Measurements from ENCODE around the gene TMEM243.
"Not testable (repeated sequence)": the region's sequence is repeated elsewhere in the genome, so short reads cannot be mapped to it uniquely, and the experiment has no call there.

The TMEM243 gene

DNA sequence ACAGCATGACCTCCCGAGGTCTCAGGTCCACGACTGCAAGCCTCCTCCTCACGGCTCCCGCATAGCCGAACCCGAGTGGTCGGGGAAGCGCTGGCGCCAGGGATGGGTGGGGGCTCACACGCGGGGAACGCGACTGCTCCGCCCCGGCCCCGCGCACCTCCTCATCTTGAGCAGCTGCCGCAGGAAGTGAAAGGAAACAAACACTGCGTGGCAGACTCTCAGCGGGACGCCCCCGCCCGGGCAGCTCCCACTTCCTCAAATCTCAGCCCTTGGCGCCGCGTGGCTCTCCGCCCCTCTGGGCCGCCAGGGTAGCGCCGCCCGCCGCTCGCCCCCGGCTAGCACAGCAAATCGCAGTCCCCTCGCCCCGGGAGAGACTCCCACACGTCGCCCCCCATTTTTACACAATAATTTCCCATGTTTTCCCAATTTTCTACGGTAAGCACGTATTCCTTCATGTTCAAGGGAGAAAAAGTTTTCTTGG is at the start of gene TMEM243:
Gene TMEM243 (minus strand): TSS at position 188 of the 481 bp plus-strand sequence. CDS start 229 bp downstream, outside the sequence.
- DNase-seq: peak; percentile 85

DNA sequence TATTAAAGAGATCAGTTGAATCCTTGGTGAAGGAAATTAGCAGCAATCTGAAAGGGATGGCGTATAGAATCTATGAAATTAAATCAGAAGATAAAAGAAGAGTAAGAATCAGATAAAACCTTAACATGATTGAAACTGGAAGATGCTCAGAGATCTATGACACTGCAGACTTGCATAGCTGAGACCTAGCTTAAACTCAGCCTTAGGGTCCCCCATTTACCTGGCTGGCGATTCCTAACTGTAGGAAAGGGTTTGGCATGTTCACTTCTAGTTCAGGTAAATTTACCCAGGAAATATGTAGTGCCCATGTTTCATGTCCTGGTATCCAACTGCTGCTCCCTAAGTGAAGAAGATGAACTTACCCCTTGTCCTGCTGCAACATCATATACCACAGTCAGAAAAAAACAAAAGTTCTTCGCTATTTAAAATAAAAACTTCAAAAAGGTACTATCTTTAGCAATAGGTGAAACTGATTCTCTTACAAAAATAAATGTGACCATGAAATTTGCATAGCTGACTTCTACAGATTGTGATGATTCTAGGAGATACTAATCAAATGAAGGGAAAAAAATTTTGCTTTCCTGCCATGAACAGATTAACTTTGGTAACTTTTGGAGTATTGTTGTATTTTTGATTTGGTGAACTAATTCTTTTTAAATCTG is 47.8 kb upstream of the TMEM243 start:
- DNase-seq: no peak

GRCh38 chr7:87263537-87263936 is 44.0 kb upstream of the TMEM243 start:
- no peak for DNase-seq

GRCh38 chr7:87253589-87254087 is 34.1 kb upstream of the TMEM243 start:
- no peak for DNase-seq

DNA sequence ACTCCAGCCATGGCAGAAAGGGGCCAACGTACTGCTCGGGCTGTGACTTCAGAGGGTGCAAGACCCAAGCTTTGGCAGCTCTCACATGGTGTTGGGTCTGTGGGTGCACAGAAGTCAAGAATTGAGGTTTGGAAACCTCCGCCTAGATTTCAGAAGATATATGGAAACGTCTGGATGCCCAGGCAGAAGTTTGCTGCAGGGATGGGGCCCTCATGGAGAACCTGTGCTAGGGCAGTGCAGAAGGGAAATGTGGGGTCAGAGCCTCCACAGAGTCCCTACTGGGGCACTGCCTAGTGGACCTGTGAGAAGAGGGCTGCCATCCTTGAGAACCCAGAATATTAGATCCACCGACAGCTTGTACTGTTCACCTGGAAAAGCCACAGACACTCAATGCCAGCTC is 26.1 kb upstream of the TMEM243 start:
- not testable (repeated sequence) for DNase-seq

DNA sequence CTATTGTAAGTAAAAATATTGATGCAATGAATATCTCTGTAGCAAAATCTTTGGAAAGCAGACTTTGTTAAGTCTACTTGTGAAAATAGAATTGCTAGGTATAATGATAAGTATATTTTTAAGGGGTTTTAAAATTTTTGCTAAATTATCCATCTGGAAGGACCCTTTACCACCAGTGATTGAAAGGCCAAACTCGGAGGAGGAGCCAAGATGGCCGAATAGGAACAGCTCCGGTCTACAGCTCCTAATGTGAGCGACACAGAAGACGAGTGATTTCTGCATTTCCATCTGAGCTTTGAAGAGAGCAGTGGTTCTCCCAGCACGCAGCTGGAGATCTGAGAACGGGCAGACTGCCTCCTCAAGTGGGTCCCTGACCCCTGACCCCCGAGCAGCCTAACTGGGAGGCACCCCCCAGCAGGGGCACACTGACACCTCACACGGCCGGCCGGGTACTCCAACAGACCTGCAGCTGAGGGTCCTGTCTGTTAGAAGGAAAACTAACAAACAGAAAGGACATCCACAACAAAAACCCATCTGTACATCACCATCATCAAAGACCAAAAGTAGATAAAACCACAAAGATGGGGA is 19.0 kb upstream of the TMEM243 start:
- not testable (repeated sequence) for DNase-seq

DNA sequence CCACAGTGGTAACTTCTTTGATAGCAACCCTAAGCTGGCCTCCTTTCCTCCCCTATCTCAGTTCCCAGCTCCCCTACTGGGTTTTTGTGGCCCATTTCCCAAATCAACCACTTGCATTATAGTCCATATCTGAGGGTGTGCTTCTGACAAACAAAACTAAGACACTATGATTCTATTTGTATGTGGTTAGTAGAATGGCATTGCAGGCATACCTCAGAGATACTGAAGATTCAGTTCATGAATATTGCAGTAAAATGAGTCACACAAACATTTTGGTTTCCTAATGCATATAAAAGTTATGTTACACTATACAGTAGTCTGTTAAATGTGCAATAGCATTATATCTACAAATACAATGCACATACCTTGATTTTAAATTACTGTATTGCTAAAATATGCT is 15.4 kb upstream of the TMEM243 start:
- DNase-seq: no peak

- no peak for DNase-seq
These were observed 12.2 kb upstream of the TMEM243 start for GRCh38 chr7:87231711-87232110.

DNA sequence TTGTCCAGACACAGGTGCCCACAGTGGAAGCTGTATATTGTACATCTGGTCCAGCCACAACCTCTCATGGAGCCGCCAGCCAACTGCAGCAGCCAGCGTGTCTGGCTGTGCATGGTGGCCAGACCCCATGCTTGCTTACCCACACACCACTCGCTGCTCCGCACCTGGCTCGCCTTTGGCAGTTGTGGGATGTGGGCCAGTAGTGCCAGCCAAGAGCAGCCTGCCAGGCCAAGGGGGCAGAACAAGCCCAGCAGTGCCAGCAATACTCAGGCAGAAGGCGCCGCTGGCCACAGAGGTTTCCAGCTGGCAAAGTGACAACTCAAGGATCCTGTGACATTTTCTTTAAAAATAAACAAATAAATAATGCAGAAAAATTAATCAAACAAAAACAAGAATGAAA is 11.7 kb upstream of the TMEM243 start:
- no peak for DNase-seq

DNA sequence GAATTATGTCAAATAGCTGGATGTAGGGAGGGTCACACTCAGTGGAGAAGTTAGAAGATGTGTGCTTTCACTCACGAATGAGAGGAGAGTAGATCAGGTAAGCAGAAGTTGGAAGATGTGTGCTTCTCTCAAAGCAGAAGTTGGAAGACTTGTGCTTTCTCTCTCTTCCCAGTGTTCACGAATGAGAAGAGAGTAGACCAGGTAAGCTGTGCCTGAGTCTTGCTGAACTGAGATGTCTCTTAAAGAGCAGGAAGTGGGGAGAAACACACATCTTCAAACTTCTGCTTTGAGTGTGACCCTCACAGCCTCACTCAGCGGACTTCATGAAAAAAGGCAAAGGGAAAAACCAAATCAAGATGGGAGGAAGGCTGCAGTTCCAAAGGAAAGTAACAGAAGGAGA is 7.0 kb upstream of the TMEM243 start:
- DNase-seq: no peak

DNA sequence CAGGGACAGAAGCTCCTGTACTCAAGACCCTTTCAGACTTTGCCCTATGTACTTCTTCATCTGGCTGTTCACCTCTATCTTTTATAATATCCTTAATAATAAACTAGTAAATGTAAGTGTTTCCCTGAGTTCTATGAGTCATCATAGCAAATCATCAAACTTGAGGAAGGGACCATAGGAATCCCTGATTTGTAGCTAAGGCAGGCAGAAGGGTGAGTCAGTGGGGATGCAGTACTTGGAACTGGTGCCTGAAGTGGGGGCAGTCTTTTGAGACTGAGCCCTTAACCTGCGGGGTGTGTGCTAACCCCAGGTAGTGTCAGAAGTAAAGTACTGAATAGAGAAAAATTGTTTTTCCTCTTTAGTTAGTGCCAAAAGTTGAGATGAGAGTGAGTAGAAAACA is 6.2 kb upstream of the TMEM243 start:
- DNase-seq: no peak

DNA sequence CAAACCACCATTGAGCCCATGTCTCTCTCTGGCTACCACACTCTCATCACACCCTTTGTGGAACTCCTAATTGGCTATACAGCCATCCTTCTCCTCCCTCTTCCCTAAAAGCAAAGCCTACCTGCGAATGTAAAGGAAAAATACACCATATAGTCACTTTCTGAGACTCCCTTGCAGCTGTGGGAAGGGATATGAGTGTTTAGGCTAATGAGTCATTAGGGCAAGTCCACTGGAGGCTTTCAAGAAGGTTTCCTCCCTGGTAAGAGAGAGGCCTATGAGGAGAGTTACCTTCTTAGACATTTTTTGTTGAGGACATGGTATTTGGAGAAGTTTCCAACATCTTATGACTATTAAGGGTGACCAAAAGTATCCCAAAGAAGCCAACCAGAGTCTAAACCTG is 4.1 kb upstream of the TMEM243 start:
- DNase-seq: no peak

GRCh38 chr7:87220734-87221215 is 1.2 kb upstream of the TMEM243 start:
- DNase-seq: no peak

DNA sequence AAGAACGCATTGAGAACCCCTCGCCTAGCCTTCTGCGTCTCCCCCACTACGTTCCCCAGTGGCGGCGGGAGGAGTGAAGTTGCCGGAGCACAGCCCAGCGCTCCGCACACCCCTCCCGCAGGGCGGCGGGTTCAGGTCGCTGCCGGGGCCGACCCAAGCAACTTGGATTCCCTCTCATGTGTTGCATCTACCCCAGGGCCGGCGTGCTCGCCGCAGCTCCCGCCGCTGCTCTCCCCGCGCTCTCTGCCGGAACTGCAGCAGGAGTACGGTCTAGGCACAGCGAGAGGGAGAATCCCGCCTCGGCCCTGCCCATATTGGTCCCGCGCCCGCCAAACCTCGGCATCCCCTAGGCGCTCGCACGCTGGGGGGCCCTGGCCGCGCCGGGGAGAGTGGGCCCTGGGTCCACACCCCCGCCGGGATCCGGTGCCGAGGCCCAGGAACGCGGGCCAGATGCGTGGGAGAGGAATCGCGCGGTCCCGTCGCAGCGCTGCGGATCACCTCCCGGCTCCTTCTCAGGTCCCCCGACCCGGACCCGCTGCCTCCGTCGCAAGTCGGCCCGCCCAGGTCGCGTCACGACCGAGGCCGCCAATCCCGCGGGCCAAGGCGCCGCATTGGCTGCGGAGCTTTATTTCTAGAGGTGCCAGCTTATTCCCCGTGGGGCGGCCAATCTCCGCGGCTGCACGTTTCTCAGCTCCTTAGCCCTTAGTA is 648 bp upstream of the TMEM243 start:
- DNase-seq: peak; percentile 85

DNA sequence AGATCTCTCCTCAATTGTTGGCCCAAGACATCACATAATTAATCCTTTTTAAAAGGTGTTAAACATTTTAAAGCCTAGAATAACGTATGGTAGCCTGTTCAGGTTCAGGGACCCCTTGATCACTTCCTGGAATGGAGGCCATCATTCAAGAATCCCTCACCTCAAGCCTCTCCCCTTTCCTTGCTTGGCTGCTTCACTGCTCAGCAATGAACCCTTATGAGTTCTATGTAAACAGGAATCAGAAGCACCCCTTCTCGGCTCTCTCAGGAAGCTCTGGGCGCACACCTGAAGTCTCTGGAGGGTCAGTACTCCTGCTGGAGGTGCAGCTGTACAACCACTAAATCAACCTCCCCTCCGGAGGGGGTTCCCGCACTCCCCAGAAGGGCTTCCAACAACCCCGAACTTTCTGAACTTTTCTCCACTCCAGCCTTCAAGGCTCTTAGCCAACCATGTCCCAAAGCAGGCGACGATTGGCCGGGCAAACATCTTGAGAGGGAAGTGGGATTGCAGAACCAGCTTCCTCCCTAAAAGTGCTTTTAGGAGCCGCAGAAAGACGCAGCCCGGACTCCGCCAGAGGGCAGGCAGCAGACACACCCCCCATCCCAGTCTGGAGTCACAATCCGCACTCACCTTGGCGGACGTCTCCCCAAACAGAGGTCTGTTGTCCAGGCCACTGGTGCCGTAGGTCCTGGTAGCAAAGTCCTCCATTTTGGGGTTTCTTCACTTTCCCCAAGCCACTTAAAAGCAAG is 562 bp downstream of the TMEM243 start:
- peak; percentile 39 for DNase-seq

- no peak for DNase-seq
These were observed 1.4 kb downstream of the TMEM243 start for GRCh38 chr7:87217983-87218653.

- DNase-seq: peak; percentile 47
These were observed 2.6 kb downstream of the TMEM243 start for GRCh38 chr7:87216701-87217508.

GRCh38 chr7:87215046-87215445 is 4.5 kb downstream of the TMEM243 start:
- no peak for DNase-seq

GRCh38 chr7:87213811-87214210 is 5.7 kb downstream of the TMEM243 start:
- DNase-seq: no peak

- no peak for DNase-seq
These were observed 6.3 kb downstream of the TMEM243 start for GRCh38 chr7:87213252-87213651.

DNA sequence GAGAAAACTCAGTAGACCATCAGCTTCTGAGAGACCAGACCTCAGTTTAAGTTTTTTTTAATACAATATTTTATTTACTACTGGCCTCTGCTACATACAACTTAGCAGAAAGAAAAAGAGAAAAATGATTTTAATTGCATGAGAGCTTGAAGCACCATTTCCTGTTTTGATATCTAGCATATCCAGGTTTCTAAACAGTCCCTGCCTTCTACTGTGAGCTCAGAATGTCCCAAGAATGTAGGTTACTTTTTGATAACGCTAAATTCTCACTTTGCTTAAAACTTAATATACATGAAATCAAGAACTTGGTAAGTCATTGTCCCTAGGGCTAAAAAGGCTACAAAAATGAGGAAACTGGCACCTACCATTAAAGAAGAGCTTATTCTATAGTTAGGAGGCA is 7.0 kb downstream of the TMEM243 start:
- no peak for DNase-seq

- DNase-seq: no peak
These were observed 9.0 kb downstream of the TMEM243 start for GRCh38 chr7:87210506-87210905.

Measured in activated naive CD4-positive, alpha-beta T cell treated with Interleukin-2 at 50 U/mL for 16 hours (primary cell).